Loucy (cell line): ENCODE results near the gene HNF4A.

ENCODE experiments used
- CTCF ChIP-seq: fragments of 200-600 bp; sonication (generic); conservative IDR thresholded peaks from 2 replicates; pipeline ENCODE4 v1.5.1; 2014; ENCODE audit warnings: mild to moderate bottlenecking, antibody characterized with exemption, low read length
- EZH2phosphoT487 ChIP-seq: fragments of 200-600 bp; IDR thresholded peaks from 2 replicates; pipeline ENCODE4 v1.6.1; 2018; ENCODE audit warnings: antibody characterized with exemption, mild to moderate bottlenecking, moderate library complexity, borderline replicate concordance

- TF ChIP-seq CTCF (no peak), EZH2phosphoT487 (no peak)
These were observed 43.9 kb downstream of the HNF4A start for GRCh38 chr20:44399446-44399845.
